Erythroblast (primary cell): ENCODE results near the gene HHIPL2.

Experiments
- GATA1 ChIP-seq: IDR thresholded peaks from 2 replicates; pipeline ENCODE4 v1.6.1; 2011; ENCODE audit warnings: low read depth, mild to moderate bottlenecking, control low read depth, low read length, moderate library complexity
- POLR2A ChIP-seq: IDR thresholded peaks from 2 replicates; pipeline ENCODE4 v1.6.1; 2011; ENCODE audit warnings: mild to moderate bottlenecking, low read length

- TF ChIP-seq POLR2A (no peak), GATA1 (no peak)
Measured at GRCh38 chr1:222540598-222540995, 7.3 kb downstream of the HHIPL2 start.
